ENCODE data around the gene GDPD5.

GDPD5 gene

DNA sequence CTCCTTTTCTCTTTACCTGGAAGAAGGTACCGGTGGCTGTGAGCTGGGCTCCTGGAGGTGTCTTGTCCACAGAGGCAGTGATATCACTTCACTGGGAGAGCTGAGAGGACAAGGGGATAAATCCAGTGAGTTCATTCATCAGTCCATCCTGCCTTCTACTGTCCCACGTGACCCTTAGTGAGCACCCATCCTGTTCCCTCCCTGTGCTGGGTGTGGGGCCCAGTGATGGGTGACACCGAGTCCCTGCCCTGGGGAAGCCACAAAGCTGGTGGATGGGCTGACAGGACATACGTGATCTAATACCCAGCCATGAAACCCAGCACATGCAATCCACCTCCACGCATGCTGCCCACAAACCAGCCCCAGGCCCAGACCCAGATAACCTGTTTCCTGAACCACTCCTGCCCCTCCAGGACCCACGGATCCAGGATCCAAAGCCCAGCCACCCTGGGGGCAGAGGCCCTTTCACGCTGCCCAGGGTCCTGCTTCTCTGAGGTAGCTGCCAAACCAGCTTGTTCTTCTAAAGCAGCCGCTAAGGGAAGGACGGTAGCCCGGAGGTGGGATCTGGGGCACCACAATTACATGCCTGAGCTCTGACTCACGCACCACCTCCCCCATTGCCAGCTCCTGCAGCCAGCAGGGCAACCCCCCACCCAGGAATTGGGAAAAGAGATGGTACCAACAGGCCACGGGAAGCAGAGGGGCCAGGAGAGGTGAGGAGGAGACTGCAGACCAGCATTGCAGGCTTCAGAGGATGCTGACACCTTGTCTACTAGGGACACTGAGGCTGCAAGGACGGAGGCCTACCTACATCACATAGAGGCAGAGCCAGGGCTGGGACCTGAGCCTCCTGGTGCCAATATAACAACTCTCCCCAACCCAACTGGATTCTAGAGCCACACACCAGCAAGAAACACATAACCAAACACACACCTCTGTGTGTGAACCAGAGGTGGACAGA, 35.2 kb downstream of the GDPD5 start:
- H3K79me2 ChIP-seq (ENCODE audit: insufficient read depth, low read length): no peaks in the 10 kb centered on the region
- no peaks in the 10 kb centered on the region for H4K20me1 ChIP-seq (ENCODE audit: low read depth, low read length)
- TF ChIP-seq, protein P1, sequence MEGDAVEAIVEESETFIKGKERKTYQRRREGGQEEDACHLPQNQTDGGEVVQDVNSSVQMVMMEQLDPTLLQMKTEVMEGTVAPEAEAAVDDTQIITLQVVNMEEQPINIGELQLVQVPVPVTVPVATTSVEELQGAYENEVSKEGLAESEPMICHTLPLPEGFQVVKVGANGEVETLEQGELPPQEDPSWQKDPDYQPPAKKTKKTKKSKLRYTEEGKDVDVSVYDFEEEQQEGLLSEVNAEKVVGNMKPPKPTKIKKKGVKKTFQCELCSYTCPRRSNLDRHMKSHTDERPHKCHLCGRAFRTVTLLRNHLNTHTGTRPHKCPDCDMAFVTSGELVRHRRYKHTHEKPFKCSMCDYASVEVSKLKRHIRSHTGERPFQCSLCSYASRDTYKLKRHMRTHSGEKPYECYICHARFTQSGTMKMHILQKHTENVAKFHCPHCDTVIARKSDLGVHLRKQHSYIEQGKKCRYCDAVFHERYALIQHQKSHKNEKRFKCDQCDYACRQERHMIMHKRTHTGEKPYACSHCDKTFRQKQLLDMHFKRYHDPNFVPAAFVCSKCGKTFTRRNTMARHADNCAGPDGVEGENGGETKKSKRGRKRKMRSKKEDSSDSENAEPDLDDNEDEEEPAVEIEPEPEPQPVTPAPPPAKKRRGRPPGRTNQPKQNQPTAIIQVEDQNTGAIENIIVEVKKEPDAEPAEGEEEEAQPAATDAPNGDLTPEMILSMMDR (IDR thresholded peaks at IDR 0.05; ENCODE audit: insufficient read depth, low read length, poor library complexity, severe bottlenecking): no peak
- TF ChIP-seq EZH2phosphoT487 (conservative IDR thresholded peaks at IDR 0.05; ENCODE audit: low read length): no peak
- H3K9ac ChIP-seq (ENCODE audit: low read length): no peak overlapping the region
- no peak overlapping the region for H3K4me2 ChIP-seq (ENCODE audit: low read depth, low read length, poor library complexity, severe bottlenecking)
- no peak overlapping the region for H3K27ac ChIP-seq (ENCODE audit: low read depth, low read length)
- H3K4me3 ChIP-seq (ENCODE audit: insufficient read depth, low read length, poor library complexity, severe bottlenecking): no peak overlapping the region
- H3K9me2 ChIP-seq (replicated peaks; ENCODE audit: insufficient read depth, low read length): no peaks in the 10 kb centered on the region
- no peak overlapping the region for H2AFZ ChIP-seq (ENCODE audit: low read depth, low read length, severe bottlenecking)
- no peaks in the 10 kb centered on the region for H3F3A ChIP-seq (ENCODE audit: insufficient read depth)
- no peaks in the 10 kb centered on the region for H3K36me3 ChIP-seq (ENCODE audit: low read length)
- no peaks in the 10 kb centered on the region for H3K9me3 ChIP-seq (ENCODE audit: insufficient read depth, low read length)
- H3K27me3 ChIP-seq (ENCODE audit: low read length): no peaks in the 10 kb centered on the region

DNA sequence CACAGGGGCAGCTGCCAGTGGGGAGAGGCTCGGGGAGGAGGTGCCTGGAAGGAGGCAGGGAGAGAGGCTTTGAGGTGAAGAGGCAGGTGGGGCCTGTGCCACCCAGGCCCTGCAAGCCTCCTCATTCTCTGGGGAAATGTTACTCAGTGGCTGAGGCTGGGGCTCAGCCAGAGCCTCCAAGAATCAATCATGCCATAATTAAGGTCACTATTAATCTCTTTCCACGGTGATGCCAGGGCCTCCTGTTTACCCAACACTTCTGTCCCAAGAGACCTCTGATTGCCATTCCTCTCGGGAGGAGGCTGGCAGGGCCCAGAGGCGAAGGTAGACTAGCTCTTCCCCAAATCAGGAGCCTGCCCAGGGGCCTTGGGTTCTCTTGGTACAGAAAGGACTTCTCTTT, 38.4 kb downstream of the GDPD5 start:
- TF ChIP-seq EZH2phosphoT487 (conservative IDR thresholded peaks at IDR 0.05; ENCODE audit: low read length): no peak
- TF ChIP-seq, protein P1 (IDR thresholded peaks at IDR 0.05; ENCODE audit: insufficient read depth, low read length, poor library complexity, severe bottlenecking): no peak
- Histone ChIP-seq H3K4me2 (ENCODE audit: low read depth, low read length, poor library complexity, severe bottlenecking) (no peak overlapping the region), H2AFZ (ENCODE audit: low read depth, low read length, severe bottlenecking) (no peak overlapping the region), H3K9me2 (replicated peaks; ENCODE audit: insufficient read depth, low read length) (no peaks in the 10 kb centered on the region), H3K27me3 (ENCODE audit: low read length) (no peaks in the 10 kb centered on the region), H3F3A (ENCODE audit: insufficient read depth) (no peaks in the 10 kb centered on the region), H3K36me3 (ENCODE audit: low read length) (no peaks in the 10 kb centered on the region), H3K4me3 (ENCODE audit: insufficient read depth, low read length, poor library complexity, severe bottlenecking) (no peak overlapping the region), H4K20me1 (ENCODE audit: low read depth, low read length) (no peaks in the 10 kb centered on the region), H3K79me2 (ENCODE audit: insufficient read depth, low read length) (no peaks in the 10 kb centered on the region), H3K9ac (ENCODE audit: low read length) (no peak overlapping the region), H3K27ac (ENCODE audit: low read depth, low read length) (no peak overlapping the region), H3K9me3 (ENCODE audit: insufficient read depth, low read length) (no peaks in the 10 kb centered on the region)

DNA sequence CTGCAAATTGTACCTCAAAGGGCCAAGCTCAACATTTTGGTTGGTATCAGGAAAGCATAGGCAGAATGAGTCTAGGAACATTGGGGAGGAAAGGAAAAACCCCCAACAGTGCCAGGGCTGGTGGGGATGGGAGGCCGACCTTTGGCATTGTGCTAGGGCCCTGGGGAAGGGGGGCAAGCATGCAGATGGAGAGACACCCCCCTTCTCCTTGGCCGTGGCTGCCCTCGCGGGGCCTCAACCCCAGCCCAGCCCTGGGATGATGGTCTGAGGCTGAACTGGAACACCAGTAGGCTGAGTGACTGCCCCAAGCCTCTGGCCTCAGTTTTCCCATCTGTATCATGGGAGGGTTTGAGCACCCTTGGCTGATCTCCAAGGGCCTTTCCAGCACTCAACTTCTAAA, 40.0 kb downstream of the GDPD5 start:
- no peak overlapping the region for H3K9ac ChIP-seq (ENCODE audit: low read length)
- H3K36me3 ChIP-seq (ENCODE audit: low read length): no peaks in the 10 kb centered on the region
- no peaks in the 10 kb centered on the region for H3K9me2 ChIP-seq (replicated peaks; ENCODE audit: insufficient read depth, low read length)
- no peak overlapping the region for H2AFZ ChIP-seq (ENCODE audit: low read depth, low read length, severe bottlenecking)
- H3K27ac ChIP-seq (ENCODE audit: low read depth, low read length): no peak overlapping the region
- H3K79me2 ChIP-seq (ENCODE audit: insufficient read depth, low read length): no peaks in the 10 kb centered on the region
- H3F3A ChIP-seq (ENCODE audit: insufficient read depth): no peaks in the 10 kb centered on the region
- no peaks in the 10 kb centered on the region for H3K9me3 ChIP-seq (ENCODE audit: insufficient read depth, low read length)
- H4K20me1 ChIP-seq (ENCODE audit: low read depth, low read length): no peaks in the 10 kb centered on the region
- H3K4me3 ChIP-seq (ENCODE audit: insufficient read depth, low read length, poor library complexity, severe bottlenecking): no peak overlapping the region
- no peaks in the 10 kb centered on the region for H3K27me3 ChIP-seq (ENCODE audit: low read length)
- TF ChIP-seq, protein P1 (IDR thresholded peaks at IDR 0.05; ENCODE audit: insufficient read depth, low read length, poor library complexity, severe bottlenecking): no peak
- TF ChIP-seq EZH2phosphoT487 (conservative IDR thresholded peaks at IDR 0.05; ENCODE audit: low read length): no peak
- no peak overlapping the region for H3K4me2 ChIP-seq (ENCODE audit: low read depth, low read length, poor library complexity, severe bottlenecking)
